ENCODE data around the gene ZBTB6. TPM values are rescaled to one million over a fixed set of nuclear protein-coding genes. Genes with fewer than 3 reads are reported as not detected.
A peak's percentile ranks its signal among the peaks of the same experiment; 100 is the strongest.

The ZBTB6 gene
- total RNA-seq = 10 to 100 TPM in 2 of 4 donors, 1 to 10 TPM in 2; 6.5 to 12.9 (median 9.5) TPM

- Histone ChIP-seq H3K9me3 (no peaks in the 10 kb centered on the region), H3K4me3 (peak within 1 kb of the TSS; percentile 78 to 85 (median 78)), H3K4me1 (peaks cover 13 to 21% (median 17%) of the 10 kb centered on the region in 4 donors), H3K27ac (replicated peaks in 1 of 4) (peak within 1 kb of the TSS; percentile 84 to 90 (median 86)), H3K36me3 (peaks cover 7 to 26% (median 15%) of the 10 kb centered on the region in 4 donors), H3K27me3 (no peaks in the 10 kb centered on the region)
- intact Hi-C loops (cut with DNase I) = loop anchor here (5.0 kb wide), 1 partner anchor 79 kb away; no protein-coding TSS in a partner anchor
- WGBS = under 1% methylated on average over 33 of the region's 35 CpGs
- TF ChIP-seq POLR2A (IDR thresholded peaks at IDR 0.05; ENCODE audit: low read depth) (no peak), POLR2AphosphoS5 (IDR thresholded peaks at IDR 0.05) (peak; percentile 75 to 76)
- DNase-seq (ENCODE audit: extremely low spot score) = peak; percentile 93
Measured at GRCh38 chr9:122912964-122913673, at the start of gene ZBTB6. ZBTB6 (minus strand) TSS chr9:122913323; CDS start chr9:122912072, 1,251 bp downstream.

- WGBS = 93% methylated on average over 1 of the region's 1 CpG
- Histone ChIP-seq H3K4me1 (peaks cover 5 to 26% (median 13%) of the 10 kb centered on the region in 4 donors), H3K27me3 (no peaks in the 10 kb centered on the region), H3K27ac (replicated peaks in 1 of 4) (no peak overlapping the region), H3K9me3 (no peaks in the 10 kb centered on the region), H3K4me3 (no peak overlapping the region), H3K36me3 (peaks cover 0 to 40% (median 19%) of the 10 kb centered on the region in 4 donors)
- no peak for TF ChIP-seq CTCF (IDR thresholded peaks at IDR 0.05)
- TF ChIP-seq POLR2A (IDR thresholded peaks at IDR 0.05; ENCODE audit: low read depth) = no peak
- TF ChIP-seq EP300 (IDR thresholded peaks at IDR 0.05) = no peak
- TF ChIP-seq POLR2AphosphoS5 (IDR thresholded peaks at IDR 0.05) = no peak
- intact Hi-C loops (cut with DNase I) = no loop called here
- no peak for DNase-seq (ENCODE audit: extremely low spot score)
Measured at GRCh38 chr9:122961139-122961538, 48.0 kb upstream of the ZBTB6 start.

GRCh38 chr9:122955961-122956360, 42.8 kb upstream of the ZBTB6 start:
- Histone ChIP-seq H3K36me3 (peaks cover 0 to 24% (median 11%) of the 10 kb centered on the region in 4 donors), H3K27ac (replicated peaks in 1 of 4) (no peak overlapping the region), H3K27me3 (no peaks in the 10 kb centered on the region), H3K4me1 (peaks cover 15 to 77% (median 60%) of the 10 kb centered on the region in 4 donors), H3K9me3 (no peaks in the 10 kb centered on the region), H3K4me3 (no peak overlapping the region)
- DNase-seq (ENCODE audit: extremely low spot score) = no peak
- no peak for TF ChIP-seq POLR2AphosphoS5 (IDR thresholded peaks at IDR 0.05)
- intact Hi-C loops (cut with DNase I) = no loop called here

GRCh38 chr9:122954253-122954691, 41.1 kb upstream of the ZBTB6 start:
- H3K9me3 ChIP-seq = no peaks in the 10 kb centered on the region
- no peak for DNase-seq (ENCODE audit: extremely low spot score)
- TF ChIP-seq POLR2A (IDR thresholded peaks at IDR 0.05; ENCODE audit: low read depth) (no peak), CTCF (IDR thresholded peaks at IDR 0.05) (no peak), POLR2AphosphoS5 (IDR thresholded peaks at IDR 0.05) (no peak), EP300 (IDR thresholded peaks at IDR 0.05) (no peak)
- H3K4me3 ChIP-seq = no peak overlapping the region
- H3K27me3 ChIP-seq = no peaks in the 10 kb centered on the region
- peaks cover 0 to 11% (median 5%) of the 10 kb centered on the region in 4 donors for H3K36me3 ChIP-seq
- peaks cover 17 to 83% (median 75%) of the 10 kb centered on the region in 4 donors for H3K4me1 ChIP-seq
- peak overlapping the region; percentile 24 to 55 (median 48) for H3K27ac ChIP-seq (replicated peaks in 1 of 4)
- intact Hi-C loops (cut with DNase I) = no loop called here

GRCh38 chr9:122951056-122951455, 37.9 kb upstream of the ZBTB6 start:
- intact Hi-C loops (cut with DNase I) = no loop called here
- 89% methylated on average over 1 of the region's 1 CpG for WGBS
- Histone ChIP-seq H3K36me3 (no peaks in the 10 kb centered on the region), H3K4me3 (no peak overlapping the region), H3K4me1 (peaks cover 20 to 95% (median 86%) of the 10 kb centered on the region in 4 donors), H3K9me3 (no peaks in the 10 kb centered on the region), H3K27me3 (no peaks in the 10 kb centered on the region), H3K27ac (replicated peaks in 1 of 4) (no peak overlapping the region)
- TF ChIP-seq EP300 (IDR thresholded peaks at IDR 0.05) (no peak), POLR2A (IDR thresholded peaks at IDR 0.05; ENCODE audit: low read depth) (no peak), POLR2AphosphoS5 (IDR thresholded peaks at IDR 0.05) (no peak), CTCF (IDR thresholded peaks at IDR 0.05) (no peak)
- no peak for DNase-seq (ENCODE audit: extremely low spot score)

Measured in esophagus muscularis mucosa (tissue), 4 donors.